Occipital lobe (tissue), 2 donors: Measurements from ENCODE around the gene DTHD1. TPM values are rescaled to one million over a fixed set of nuclear protein-coding genes. Genes with fewer than 3 reads are reported as not detected.

Experiments
- DNase-seq: peaks from one replicate; lab custom pipeline; 2025; lab: John Stamatoyannopoulos, UW
- total RNA-seq: library from RNA; depleted of rRNA; stranded (reverse); fragments of >200 nt; gene quantifications from one replicate; pipeline ENCODE4 v1.2.3, GENCODE V29; 2014

DTHD1 gene
- total RNA-seq, 1 donor from 2014 or later: 0.94 TPM

GRCh38 chr4:36343501-36344175 lies 62.2 kb downstream of the DTHD1 start:
- no peak for DNase-seq

GRCh38 chr4:36348403-36348938 lies 67.1 kb downstream of the DTHD1 start:
- no peak for DNase-seq

GRCh38 chr4:36349938-36350549 lies 68.6 kb downstream of the DTHD1 start:
- no peak for DNase-seq

GRCh38 chr4:36351082-36351666 lies 69.8 kb downstream of the DTHD1 start:
- peak; percentile 48 for DNase-seq

- DNase-seq: no peak
These were observed 72.6 kb downstream of the DTHD1 start for GRCh38 chr4:36353998-36354397.

GRCh38 chr4:36358173-36358572 lies 76.8 kb downstream of the DTHD1 start:
- no peak for DNase-seq

GRCh38 chr4:36360755-36361154 lies 79.3 kb downstream of the DTHD1 start:
- DNase-seq: no peak

GRCh38 chr4:36363024-36363423 lies 81.6 kb downstream of the DTHD1 start:
- no peak for DNase-seq

- DNase-seq: no peak
These were observed 93.6 kb downstream of the DTHD1 start for GRCh38 chr4:36374836-36375511.

- DNase-seq: no peak
These were observed 104.6 kb downstream of the DTHD1 start for GRCh38 chr4:36385951-36386571.

- DNase-seq: no peak
These were observed 105.3 kb downstream of the DTHD1 start for GRCh38 chr4:36386691-36387090.

- no peak for DNase-seq
These were observed 107.3 kb downstream of the DTHD1 start for GRCh38 chr4:36388710-36389109.

GRCh38 chr4:36391411-36391810 lies 110.0 kb downstream of the DTHD1 start:
- no peak for DNase-seq

- DNase-seq: no peak
These were observed 110.6 kb downstream of the DTHD1 start for GRCh38 chr4:36392024-36392423.

- DNase-seq: no peak
These were observed 111.5 kb downstream of the DTHD1 start for GRCh38 chr4:36392916-36393315.

Other genes with a start within 250 kb of the DTHD1 start
- 91.2 TPM for gene ARAP2, start 37.1 kb upstream of the DTHD1 start, total RNA-seq